Stimulated activated CD4-positive, alpha-beta T cell treated with anti-CD3 and anti-CD28 coated beads, Interleukin-1b, Interleukin-23, amount 100 ng/mL, for 24 hours (primary cell): ENCODE results near the gene EHMT1.

Source experiments
- DNase-seq, 4 experiments: peaks; one replicate each; pipeline ENCODE4 v3.0.0-alpha.2; 2020; ENCODE audit warnings: low read depth in 4 of 4, low spot score in 1 of 4

EHMT1 gene

GRCh38 chr9:137817236-137818200 is 198.7 kb downstream of the EHMT1 start:
- no peak for DNase-seq

DNA sequence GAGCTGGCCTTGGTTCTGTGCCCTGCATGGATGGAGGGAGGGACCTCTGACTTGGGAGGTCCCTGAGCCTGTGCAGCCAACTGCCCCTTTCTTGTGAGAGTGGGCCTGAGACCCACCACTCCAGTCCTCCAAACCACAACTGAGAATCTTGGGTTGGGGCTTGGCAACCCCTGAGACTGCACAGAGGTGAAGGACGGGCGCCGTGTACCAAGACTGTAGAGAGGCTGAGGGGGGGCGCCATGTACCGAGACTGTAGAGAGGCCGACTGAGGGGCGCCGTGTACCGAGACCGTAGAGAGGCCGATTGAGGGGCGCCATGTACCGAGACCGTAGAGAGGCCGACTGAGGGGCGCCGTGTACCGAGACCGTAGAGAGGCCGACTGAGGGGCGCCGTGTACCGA is 199.5 kb downstream of the EHMT1 start:
- no peak for DNase-seq

GRCh38 chr9:137820161-137820855 is 201.5 kb downstream of the EHMT1 start:
- no peak for DNase-seq

DNA sequence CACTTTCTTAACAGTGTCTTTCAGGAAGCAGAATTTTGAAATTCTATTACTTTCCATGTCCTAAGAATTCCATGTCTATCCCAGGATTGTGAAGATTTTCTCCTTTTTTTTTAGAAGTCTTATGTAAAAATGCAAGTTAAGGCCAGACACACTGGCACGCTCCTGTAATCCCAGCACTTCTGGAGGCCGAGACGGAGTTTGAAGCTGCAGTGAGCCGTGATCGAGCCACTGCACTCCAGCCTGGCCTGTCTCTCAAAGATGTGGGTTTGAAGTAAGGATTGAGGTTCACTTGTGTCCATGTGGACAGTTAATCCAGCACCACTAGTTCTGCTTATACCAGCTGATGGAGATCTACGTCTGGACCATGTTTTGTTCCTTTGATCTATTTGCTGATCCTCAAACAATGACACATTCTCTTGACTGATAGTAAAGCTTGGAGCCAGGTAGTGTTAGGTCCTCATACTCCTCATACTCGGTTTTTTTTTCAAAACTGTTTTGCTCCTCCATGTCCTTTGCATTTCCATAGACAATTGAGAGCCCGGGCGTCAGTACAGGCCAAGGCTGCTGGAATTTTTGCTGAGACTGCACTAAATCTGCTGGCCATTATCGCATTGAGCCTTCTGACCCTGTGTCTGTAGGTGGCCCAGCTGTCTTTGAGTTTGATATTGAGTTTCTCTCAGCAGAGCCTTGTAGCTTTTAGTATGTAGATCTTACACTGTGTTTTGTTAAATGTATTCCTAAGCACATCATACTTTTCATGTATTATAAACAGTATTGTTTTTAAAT is 205.4 kb downstream of the EHMT1 start:
- no peak for DNase-seq

- DNase-seq = no peak
Measured at GRCh38 chr9:137825324-137825989, 206.7 kb downstream of the EHMT1 start.

DNA sequence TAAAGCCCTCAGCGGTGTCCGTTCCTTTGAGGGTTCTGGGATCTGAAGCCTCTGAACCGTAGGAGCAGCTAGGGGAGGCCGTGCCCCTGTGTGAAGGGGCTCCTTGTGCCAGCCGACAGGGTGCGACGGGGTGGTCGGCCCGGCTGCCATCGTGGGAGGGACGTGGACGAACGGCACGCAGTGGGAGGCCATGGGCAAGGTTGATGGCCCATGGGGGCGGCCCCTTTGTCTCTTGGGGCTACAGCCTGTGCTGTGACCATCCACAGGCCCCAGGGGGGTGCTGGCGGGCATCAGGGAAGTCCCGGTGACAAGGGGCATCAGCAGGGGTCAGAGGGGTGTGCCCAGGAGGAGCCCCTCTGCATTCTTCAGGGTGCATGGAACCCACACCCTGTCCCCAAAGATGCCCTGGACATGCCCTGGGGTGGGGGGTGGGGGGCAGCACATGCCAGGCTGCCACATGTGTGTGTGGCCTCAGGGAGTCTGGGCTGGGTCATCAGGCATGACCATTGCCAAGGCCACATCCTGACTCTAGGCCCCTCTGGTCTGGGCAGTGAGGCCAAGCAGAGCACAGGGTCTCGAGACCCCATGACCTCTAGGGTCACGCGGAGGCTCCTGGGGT is 209.2 kb downstream of the EHMT1 start:
- no peak for DNase-seq

DNA sequence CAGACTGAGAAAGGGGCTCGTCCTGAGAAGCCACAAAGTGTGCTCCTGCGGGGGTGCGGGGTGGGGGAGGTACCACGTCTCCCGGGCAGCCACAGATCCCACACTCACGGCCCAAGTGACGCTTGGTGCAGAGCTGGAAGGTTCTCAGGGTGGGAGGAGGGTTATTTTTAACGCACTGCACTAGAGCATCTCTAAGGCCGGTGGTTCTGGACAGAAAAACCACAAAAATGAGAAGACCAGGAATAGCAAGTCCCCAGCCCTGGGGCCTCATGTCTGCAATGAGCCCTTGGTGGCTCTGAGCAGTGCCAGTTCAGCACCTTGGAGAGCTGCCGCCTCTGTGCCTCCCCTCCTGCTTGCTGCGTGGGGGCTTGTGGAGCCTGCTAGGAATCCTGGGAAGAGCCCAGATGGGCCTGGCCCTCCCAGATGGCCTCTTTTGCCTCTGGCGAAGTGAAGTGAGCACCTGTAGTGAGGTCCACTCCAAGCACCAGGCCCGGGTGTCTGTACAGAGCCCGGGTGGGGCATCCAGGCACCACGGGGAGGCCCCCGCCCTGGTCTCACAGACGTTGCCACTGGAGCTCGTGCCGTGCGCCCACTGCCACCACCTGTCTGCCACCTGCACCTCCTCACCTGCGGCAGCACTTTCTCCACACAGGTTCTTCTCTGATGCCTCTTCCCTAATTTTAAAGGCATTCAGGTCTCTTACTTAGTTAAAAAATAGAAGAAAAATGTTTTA is 209.9 kb downstream of the EHMT1 start:
- no peak for DNase-seq

DNA sequence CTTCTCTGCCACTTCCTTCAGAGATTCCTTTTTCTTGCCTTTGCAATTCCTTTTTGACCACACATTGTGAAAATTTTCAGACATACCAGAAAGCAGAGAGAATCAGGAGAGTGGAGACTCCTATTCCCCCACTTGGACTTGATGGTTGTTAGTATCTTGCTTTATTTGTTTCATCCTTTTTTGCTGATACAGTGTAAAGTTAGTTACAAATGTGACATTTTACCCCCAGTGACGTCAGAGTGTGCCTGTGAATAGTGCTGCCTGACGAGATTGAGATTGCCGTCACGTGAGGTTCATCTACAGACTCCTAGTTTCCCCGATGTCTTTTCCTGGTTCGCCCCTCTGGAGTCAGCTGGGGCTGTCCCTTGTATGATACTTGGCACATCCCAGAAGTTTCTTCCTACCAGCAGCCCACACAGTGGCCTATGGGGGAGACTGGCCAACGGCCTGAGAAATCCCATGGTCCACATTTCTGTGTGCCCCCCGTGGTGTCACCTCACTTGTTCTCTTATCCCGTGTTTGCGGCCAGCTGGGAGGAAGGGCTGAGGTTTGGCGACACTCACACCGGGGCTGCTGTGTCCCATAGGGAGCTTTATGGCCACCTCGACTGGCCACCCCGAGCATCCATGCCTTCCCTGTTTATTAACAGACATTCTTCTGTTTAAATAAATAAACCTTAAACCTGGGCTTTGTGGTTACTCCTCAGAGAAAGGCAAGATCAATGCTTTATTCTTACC is 210.6 kb downstream of the EHMT1 start:
- no peak for DNase-seq

DNA sequence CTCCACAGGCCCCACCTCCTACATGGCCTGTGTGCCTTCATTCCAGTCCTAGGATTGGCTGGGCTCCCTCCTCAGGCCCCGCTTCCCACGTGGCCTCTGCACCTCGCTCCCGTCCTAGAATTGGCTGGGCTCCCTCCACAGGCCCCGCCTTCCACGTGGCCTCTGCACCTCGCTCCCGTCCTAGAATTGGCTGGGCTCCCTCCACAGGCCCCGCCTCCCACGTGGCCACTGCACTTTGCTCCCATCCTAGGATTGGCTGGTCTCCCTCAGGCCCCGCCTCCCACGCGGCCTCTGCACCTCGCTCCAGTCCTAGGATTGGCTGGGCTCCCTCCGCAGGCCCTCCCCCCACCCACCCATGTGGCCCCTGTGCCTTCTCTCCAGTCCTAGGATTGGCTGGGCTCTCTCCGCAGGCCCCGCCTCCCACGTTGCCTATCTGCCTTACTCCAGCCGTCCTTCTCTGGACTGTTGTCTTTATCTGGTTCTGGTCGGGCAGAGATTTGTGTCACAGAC is 213.4 kb downstream of the EHMT1 start:
- DNase-seq = no peak

GRCh38 chr9:137832830-137833590 is 214.2 kb downstream of the EHMT1 start:
- no peak for DNase-seq

DNA sequence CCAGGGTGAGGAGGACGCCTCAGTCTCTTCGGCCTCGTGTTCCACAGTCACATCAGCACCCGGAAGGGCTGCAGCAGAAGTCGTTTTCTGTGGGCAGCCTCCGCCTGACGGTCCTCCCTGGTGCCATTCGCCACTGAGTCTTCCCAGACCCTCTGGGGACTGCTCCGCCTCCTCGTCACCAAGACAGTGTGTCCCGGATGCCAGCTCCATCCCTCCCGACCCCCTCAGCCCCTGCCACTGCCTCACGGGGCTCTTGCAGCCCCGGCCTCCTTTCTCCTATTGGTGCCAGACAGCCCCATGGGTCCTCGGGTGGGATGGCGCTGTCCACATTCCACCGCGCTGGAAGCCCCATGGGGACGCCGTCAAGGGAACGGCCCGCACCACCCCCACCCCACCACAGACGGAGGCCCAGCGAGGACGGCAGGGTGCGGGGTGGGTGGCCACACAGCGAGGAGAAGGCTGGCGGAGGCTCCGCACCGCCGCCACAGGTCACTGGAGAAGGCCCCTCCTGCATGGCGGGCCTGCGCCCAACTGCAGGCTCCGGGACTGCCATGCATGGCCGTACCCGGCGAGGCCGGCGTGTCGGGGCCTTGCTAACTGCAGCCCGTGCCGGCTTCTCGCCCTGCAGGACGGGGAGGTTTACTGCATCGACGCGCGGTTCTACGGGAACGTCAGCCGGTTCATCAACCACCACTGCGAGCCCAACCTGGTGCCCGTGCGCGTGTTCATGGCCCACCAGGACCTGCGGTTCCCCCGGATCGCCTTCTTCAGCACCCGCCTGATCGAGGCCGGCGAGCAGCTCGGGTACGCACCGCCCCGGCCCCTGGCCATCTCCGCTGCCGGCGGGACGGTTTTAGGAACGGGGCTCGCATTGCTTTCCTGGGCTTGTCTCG is 215.2 kb downstream of the EHMT1 start:
- DNase-seq = no peak

GRCh38 chr9:137834846-137835546 is 216.2 kb downstream of the EHMT1 start:
- no peak for DNase-seq

- no peak for DNase-seq
Measured at GRCh38 chr9:137836151-137836830, 217.5 kb downstream of the EHMT1 start.

GRCh38 chr9:137836831-137837241 is 218.0 kb downstream of the EHMT1 start:
- DNase-seq = no peak

DNA sequence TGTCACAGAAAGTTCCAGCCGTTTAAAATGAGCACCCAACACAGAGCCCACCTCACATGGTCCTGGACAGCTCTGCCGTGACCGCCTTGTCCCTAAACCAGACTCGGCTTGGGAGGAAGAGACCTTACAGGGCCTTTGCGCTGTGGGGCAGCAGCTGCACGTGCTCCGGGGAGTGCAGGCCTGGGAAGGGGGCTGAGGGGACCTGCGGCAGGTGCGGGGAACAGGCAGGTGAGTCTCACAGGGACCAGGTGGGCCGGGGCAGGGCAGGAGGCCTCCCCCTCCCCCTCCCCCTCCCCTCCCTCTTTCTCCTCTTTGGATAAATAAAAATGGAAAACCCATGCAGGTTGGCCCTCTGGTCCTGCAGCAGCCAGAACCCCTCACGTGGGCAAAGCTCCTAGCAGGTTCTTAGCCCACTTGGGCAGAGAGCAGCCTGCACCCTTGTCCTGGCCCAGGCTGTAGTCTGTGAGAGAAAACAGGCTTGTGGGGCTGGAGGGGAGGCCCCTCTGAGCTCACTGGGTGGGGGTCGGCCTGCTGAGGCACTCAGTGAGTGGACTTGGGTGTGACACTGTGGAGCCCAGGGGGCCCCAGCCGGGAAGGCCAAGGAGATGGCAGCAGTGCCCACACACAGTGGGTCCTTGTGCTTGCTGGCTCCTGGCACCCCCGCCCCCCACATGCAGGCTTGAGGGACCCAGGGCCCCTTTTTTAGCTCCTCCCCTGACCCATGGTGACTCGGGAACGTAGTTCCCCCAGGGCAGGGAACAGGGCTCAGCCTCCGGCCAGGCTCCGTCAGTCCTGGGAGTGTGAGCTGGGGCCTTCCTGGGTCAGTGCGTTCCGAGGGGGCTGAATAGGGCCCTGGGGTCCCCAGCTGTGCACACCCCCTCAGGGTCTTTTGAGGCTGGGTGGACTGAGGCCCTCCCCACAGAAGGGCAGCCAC is 218.8 kb downstream of the EHMT1 start:
- DNase-seq = no peak
